HG02763 (cell line): ENCODE measurements around the gene VSIG10L2.

ENCODE experiments used
- ATAC-seq: cut with Tn5 transposase; IDR thresholded peaks from one replicate; pipeline ENCODE4 v1.9.1; 2021; ENCODE audit warnings: mild to moderate bottlenecking, moderate library complexity; ENCODE audit not compliant: unreplicated experiment

Gene VSIG10L2

DNA sequence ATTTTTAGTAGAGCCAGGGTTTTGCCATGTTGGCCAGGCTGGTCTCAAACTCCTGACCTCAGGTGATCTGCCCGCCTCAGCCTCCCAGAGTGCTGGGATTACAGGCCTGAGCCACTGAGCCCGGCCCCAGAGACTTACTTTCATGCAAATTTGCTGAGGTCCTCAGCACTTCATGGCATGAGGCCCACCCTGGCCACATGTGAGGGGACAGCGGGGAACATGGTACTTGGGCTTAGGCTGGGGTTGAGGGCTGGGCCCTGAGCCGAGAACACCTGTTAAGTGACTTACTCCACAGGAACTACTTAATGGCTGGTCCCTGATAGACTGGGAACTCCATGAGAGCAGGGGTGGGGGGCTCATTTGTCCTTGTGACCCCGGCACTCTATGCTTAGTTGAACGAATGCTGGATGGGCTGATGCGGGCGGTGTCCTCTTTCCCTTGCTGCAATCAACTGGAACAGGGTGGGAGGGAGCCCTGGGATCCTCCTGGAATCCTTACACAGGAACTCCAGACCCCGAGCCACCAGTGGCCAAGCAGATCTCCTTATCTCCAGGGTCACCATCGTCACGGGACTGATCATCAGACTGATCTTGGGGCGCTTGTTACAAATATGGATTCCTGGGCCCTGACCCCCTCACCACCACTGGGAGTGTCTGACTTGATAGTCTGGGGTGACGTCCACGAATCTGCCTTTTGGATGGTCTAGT is 1.0 kb downstream of the VSIG10L2 start:
- no peak for ATAC-seq

DNA sequence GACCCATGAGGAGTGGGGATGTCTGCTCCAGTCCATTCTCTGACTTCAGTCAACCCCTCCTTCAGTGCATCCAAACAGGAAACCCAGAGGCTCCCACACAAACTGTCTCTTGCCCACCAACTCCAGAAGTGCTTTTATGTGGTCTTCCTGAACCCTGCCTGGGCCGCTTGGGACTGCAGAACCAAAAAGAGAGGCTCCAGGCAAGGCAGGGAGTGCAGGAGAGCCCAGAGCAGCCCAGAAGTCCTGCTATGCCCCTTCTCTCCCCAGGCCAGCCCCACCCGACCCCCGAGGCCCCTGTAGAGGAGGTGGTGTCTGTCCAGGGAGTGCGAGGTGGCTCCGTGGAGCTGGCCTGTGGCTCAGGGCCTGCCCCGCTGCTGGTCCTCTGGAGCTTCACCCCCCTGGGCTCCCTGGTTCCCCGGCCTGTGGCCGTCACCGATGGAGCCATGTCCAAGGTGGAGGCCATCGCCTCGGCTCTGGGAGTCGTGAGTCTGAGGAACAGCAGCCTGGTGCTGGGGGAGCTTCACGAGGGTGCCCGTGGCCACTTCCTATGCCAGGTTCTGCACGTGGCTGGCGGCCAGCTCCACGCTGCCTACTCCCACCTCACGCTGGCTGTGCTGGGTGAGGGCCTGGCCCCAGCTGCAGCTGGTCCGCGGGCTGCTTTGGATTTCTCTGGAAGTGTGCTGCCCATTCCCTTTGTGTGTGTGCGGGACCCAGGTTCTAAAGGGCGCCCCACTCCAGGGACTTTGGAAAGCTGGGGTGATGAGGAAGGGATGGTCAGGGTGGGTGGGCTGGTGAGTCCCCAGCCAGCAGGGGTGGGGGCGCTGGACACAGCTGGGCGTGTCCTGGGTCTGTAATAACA is 1.8 kb downstream of the VSIG10L2 start:
- no peak for ATAC-seq

GRCh38 chr11:125948278-125949051 is 2.6 kb downstream of the VSIG10L2 start:
- no peak for ATAC-seq

- ATAC-seq = no peak
Observed at GRCh38 chr11:125949271-125950177, 3.7 kb downstream of the VSIG10L2 start.

GRCh38 chr11:125950178-125950490 is 4.3 kb downstream of the VSIG10L2 start:
- no peak for ATAC-seq

- no peak for ATAC-seq
Observed at GRCh38 chr11:125950696-125951651, 5.1 kb downstream of the VSIG10L2 start.

DNA sequence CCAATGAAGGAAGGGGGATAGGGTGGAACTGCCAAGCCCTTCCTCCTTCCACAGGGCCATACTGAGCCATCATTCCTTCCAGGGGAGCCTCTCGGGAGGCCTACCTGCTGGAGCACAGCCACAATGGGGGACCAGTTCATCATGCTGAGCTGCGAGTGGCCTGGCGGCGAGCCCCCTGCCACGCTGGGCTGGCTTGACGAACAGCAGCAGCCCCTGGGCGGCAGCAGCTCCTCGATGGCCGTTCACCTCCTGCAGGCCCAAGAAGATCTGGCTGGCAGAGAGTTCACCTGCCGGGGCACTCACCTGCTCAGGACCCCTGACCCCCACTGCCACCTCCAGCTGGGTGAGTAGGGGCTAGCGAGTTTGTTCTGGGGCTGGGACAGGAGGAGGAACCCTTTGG is 5.9 kb downstream of the VSIG10L2 start:
- ATAC-seq = no peak

- no peak for ATAC-seq
Observed at GRCh38 chr11:125952559-125952958, 6.7 kb downstream of the VSIG10L2 start.

DNA sequence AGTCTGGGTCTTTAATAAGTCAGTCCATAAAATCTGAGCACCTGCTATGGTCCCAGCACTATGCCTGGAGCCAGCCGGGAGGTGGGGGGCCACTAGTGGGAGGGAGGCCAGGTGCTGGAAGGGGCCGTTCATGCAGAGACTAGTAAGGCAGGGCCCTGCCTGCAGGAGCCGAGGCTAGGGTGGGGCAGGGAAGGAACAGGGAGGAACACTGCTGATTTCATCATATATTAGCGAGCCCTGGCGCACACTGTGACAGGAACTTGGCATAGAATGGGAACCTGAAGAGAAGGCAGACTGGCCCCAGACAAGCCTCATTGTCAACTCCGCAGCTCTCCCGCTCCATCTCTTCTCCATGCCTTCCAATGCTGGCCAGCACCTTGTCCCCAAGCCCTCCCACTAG is 7.1 kb downstream of the VSIG10L2 start:
- ATAC-seq = no peak

DNA sequence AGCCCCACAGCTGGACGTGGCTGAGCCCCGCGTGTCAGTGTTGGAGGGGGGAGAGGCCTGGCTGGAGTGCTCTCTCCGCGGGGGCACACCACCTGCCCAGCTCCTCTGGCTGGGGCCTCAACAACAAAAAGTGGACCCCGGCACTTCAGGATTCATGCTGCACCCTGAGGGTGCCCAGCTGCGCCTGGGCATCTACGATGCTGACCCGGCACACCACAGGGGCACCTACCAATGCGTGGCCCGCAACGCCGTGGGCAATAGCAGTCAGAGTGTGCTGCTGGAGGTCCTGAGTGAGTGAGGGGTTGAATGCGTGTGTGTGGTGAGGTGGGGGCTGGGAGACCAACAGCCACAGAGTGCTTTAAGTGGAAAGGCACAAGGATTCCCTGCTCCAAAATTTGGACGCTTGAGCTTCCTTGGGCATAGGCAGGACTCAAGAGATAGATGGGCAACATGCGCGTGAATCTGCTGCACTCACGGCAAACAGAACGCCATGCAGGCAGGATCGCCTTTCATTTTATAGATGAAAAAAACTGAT is 7.6 kb downstream of the VSIG10L2 start:
- ATAC-seq = no peak

GRCh38 chr11:125954123-125954944 is 8.5 kb downstream of the VSIG10L2 start:
- no peak for ATAC-seq

GRCh38 chr11:125954945-125955640 is 9.2 kb downstream of the VSIG10L2 start:
- ATAC-seq = no peak

- ATAC-seq = no peak
Observed at GRCh38 chr11:125955856-125956255, 10.0 kb downstream of the VSIG10L2 start.

- no peak for ATAC-seq
Observed at GRCh38 chr11:125956391-125957134, 10.7 kb downstream of the VSIG10L2 start.

DNA sequence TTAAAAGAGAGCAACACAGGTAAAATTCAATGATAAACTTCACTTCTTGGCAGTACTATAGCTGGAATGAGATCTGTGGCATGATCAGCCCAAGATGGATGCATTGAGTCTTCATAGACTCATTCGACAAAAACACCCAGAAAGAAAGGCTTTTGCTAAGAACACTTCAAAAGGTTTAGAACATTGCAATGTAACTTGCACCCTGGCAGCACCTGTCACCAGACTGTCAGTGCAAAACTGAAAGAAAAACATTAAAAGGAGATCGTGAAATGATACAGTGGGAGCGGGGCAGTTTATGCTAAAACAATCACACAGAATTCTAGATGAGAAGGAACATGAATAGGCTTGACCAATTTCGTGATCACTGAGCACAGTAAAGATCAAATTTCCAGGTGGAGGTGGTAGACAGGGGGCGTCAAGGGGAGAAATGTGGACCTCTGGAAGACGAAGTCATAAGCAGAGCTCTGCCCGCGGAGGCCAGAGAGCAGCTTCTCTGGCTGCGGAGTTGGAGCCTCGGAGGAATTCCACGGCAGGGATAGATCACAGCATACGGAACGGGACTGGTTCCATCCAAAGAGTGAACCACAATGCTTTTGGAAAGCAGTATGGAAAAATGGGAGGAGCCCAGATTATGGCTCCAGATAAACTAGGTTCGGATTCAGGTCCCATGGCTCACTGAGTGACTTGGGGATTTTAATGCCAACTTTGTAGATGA is 11.9 kb downstream of the VSIG10L2 start:
- no peak for ATAC-seq

- no peak for ATAC-seq
Observed at GRCh38 chr11:125958872-125959400, 13.1 kb downstream of the VSIG10L2 start.
